Right renal cortex interstitium (tissue), 3 donors: ENCODE results near the gene PTRH1. TPM values are rescaled to one million over a fixed set of nuclear protein-coding genes. Genes with fewer than 3 reads are reported as not detected.

Experiments used
- DNase-seq, 3 donors: peaks; one replicate each; pipeline ENCODE4 v3.0.0-alpha.2; 2013; ENCODE audit warnings: low read depth in 3 of 3, low spot score in 2 of 3
- polyA plus RNA-seq, 3 donors: library from polyadenylated mRNA; unstranded; fragments of 120-200 nt; gene quantifications; one replicate each; pipeline ENCODE4 v1.2.1, GENCODE V29; 2013; ENCODE audit not compliant: insufficient read length in 3 of 3

Gene PTRH1
- polyA plus RNA-seq, 3 donors: 6.6 to 9.6 (median 7.5) TPM

- peak; percentile 86 to 92 (median 89) for DNase-seq
These were observed 16.3 kb downstream of the PTRH1 start for GRCh38 chr9:127698985-127699670.

GRCh38 chr9:127698386-127698785 lies 17.1 kb downstream of the PTRH1 start:
- no peak for DNase-seq

- DNase-seq: no peak
These were observed 17.9 kb downstream of the PTRH1 start for GRCh38 chr9:127697575-127697974.

GRCh38 chr9:127694890-127695720 lies 20.4 kb downstream of the PTRH1 start:
- DNase-seq: no peak

GRCh38 chr9:127693697-127694096 lies 21.8 kb downstream of the PTRH1 start:
- no peak for DNase-seq

GRCh38 chr9:127693143-127693542 lies 22.3 kb downstream of the PTRH1 start:
- DNase-seq: no peak

- no peak for DNase-seq
These were observed 23.4 kb downstream of the PTRH1 start for GRCh38 chr9:127692071-127692470.

- DNase-seq: no peak
These were observed 24.7 kb downstream of the PTRH1 start for GRCh38 chr9:127690735-127691134.

- DNase-seq: no peak
These were observed 26.0 kb downstream of the PTRH1 start for GRCh38 chr9:127689329-127690000.

- no peak for DNase-seq
These were observed 28.7 kb downstream of the PTRH1 start for GRCh38 chr9:127686461-127687393.

- DNase-seq: no peak
These were observed 30.9 kb downstream of the PTRH1 start for GRCh38 chr9:127684576-127684975.

GRCh38 chr9:127683723-127684122 lies 31.7 kb downstream of the PTRH1 start:
- DNase-seq: no peak

- DNase-seq: no peak
These were observed 32.9 kb downstream of the PTRH1 start for GRCh38 chr9:127682351-127683136.

- no peak for DNase-seq
These were observed 34.6 kb downstream of the PTRH1 start for GRCh38 chr9:127680846-127681245.

- no peak for DNase-seq
These were observed 35.2 kb downstream of the PTRH1 start for GRCh38 chr9:127680226-127680625.

GRCh38 chr9:127679506-127679905 lies 36.0 kb downstream of the PTRH1 start:
- no peak for DNase-seq

- DNase-seq: no peak
These were observed 38.8 kb downstream of the PTRH1 start for GRCh38 chr9:127676638-127677037.

- DNase-seq: no peak
These were observed 42.2 kb downstream of the PTRH1 start for GRCh38 chr9:127673234-127673633.

- DNase-seq: no peak
These were observed 47.6 kb downstream of the PTRH1 start for GRCh38 chr9:127667906-127668305.
